Glutamatergic neuron (in vitro differentiated cells): Measurements from ENCODE around the gene NPHP4. TPM values are rescaled to one million over a fixed set of nuclear protein-coding genes. Genes with fewer than 3 reads are reported as not detected.

Experiments used
- DNase-seq: peaks from one replicate; pipeline ENCODE4 v3.0.0; 2022
- H3K27ac Mint-ChIP-seq: one replicate; pipeline ENCODE4 v1.8.0; 2020; ENCODE audit warnings: mild to moderate bottlenecking, mixed read lengths, inconsistent platforms; ENCODE audit not compliant: unreplicated experiment
- H3K27me3 Mint-ChIP-seq: one replicate; pipeline ENCODE4 v1.8.0; 2020; ENCODE audit warnings: mild to moderate bottlenecking, moderate library complexity, mixed read lengths, inconsistent platforms; ENCODE audit not compliant: unreplicated experiment
- H3K36me3 Mint-ChIP-seq: one replicate; pipeline ENCODE4 v1.8.0; 2020; ENCODE audit warnings: mild to moderate bottlenecking, mixed read lengths, inconsistent platforms; ENCODE audit not compliant: unreplicated experiment
- H3K4me1 Mint-ChIP-seq: one replicate; pipeline ENCODE4 v1.8.0; 2020; ENCODE audit warnings: mild to moderate bottlenecking, low read depth, mixed read lengths, inconsistent platforms; ENCODE audit not compliant: unreplicated experiment
- H3K4me3 Mint-ChIP-seq: one replicate; pipeline ENCODE4 v1.8.0; 2020; ENCODE audit warnings: mild to moderate bottlenecking, mixed read lengths, inconsistent platforms; ENCODE audit not compliant: unreplicated experiment
- H3K9me3 Mint-ChIP-seq: one replicate; pipeline ENCODE4 v1.8.0; 2020; ENCODE audit warnings: mild to moderate bottlenecking, moderate library complexity, mixed read lengths, inconsistent platforms; ENCODE audit not compliant: unreplicated experiment
- CTCF ChIP-seq: fragments of 200-600 bp; sonication (generic); IDR thresholded peaks from one replicate; pipeline ENCODE4 v1.5.0; 2021; ENCODE audit not compliant: partially characterized antibody, unreplicated experiment
- total RNA-seq: library from RNA; stranded (reverse); fragmentation: NEBNext Ultra II Directional; extraction: Animal tissue kit (Norgen Biotek cat#: 25700); gene quantifications from one replicate; pipeline ENCODE4 v1.2.1, GENCODE V29; 2021; ENCODE audit not compliant: unreplicated experiment

Gene NPHP4
- total RNA-seq, 1 donor from 2014 or later: 28.4 TPM

- no peak overlapping the region for H3K27ac Mint-ChIP-seq
- no peak for TF ChIP-seq CTCF
- H3K36me3 Mint-ChIP-seq: peaks cover 9% of the 10 kb centered on the region
- peaks cover 3% of the 10 kb centered on the region for H3K9me3 Mint-ChIP-seq
- no peak for DNase-seq
- H3K4me3 Mint-ChIP-seq: no peak overlapping the region
- H3K27me3 Mint-ChIP-seq: peaks cover 3% of the 10 kb centered on the region
- no peaks in the 10 kb centered on the region for H3K4me1 Mint-ChIP-seq
These were observed 169.5 kb downstream of the NPHP4 start for GRCh38 chr1:5822726-5823125.

- H3K4me1 Mint-ChIP-seq: no peaks in the 10 kb centered on the region
- TF ChIP-seq CTCF: no peak
- peaks cover 9% of the 10 kb centered on the region for H3K36me3 Mint-ChIP-seq
- H3K9me3 Mint-ChIP-seq: peaks cover 4% of the 10 kb centered on the region
- H3K27ac Mint-ChIP-seq: no peak overlapping the region
- no peak overlapping the region for H3K4me3 Mint-ChIP-seq
- no peak for DNase-seq
- H3K27me3 Mint-ChIP-seq: peaks cover 2% of the 10 kb centered on the region
These were observed 170.0 kb downstream of the NPHP4 start for GRCh38 chr1:5822266-5822665.

- TF ChIP-seq CTCF: no peak
- no peak for DNase-seq
- H3K9me3 Mint-ChIP-seq: peaks cover 6% of the 10 kb centered on the region
- peaks cover 2% of the 10 kb centered on the region for H3K27me3 Mint-ChIP-seq
- no peak overlapping the region for H3K4me3 Mint-ChIP-seq
- H3K4me1 Mint-ChIP-seq: no peaks in the 10 kb centered on the region
- H3K27ac Mint-ChIP-seq: no peak overlapping the region
- H3K36me3 Mint-ChIP-seq: peaks cover 9% of the 10 kb centered on the region
These were observed 170.6 kb downstream of the NPHP4 start for GRCh38 chr1:5821540-5822176.

GRCh38 chr1:5820026-5820421 is 172.2 kb downstream of the NPHP4 start:
- no peak overlapping the region for H3K4me3 Mint-ChIP-seq

More at GRCh38 chr1:5820026-5820421, 172.2 kb downstream of the NPHP4 start:
- no peak for DNase-seq
- Mint-ChIP-seq H3K4me1 (no peaks in the 10 kb centered on the region), H3K27ac (no peak overlapping the region), H3K9me3 (peaks cover 6% of the 10 kb centered on the region), H3K36me3 (peaks cover 9% of the 10 kb centered on the region), H3K27me3 (peaks cover 6% of the 10 kb centered on the region)
- no peak for TF ChIP-seq CTCF
